D721Med (cell line): ENCODE data around the gene PCSK5.

ENCODE experiments used
- DNase-seq: peaks from one replicate; pipeline ENCODE4 v3.0.0; 2011; ENCODE audit warnings: low spot score; ENCODE audit not compliant: insufficient read length
- FAIRE-seq: peaks from 2 replicates; lab custom pipeline; 2011; peaks lifted over from hg19 to GRCh38; lab: Jason Lieb, UNC
- TF ChIP-seq, protein P1 (sequence below): IDR thresholded peaks from 2 replicates; pipeline ENCODE4 v1.5.1; 2012; ENCODE audit warnings: mild to moderate bottlenecking, control low read depth; ENCODE audit not compliant: insufficient read depth; ENCODE audit errors: missing control alignments

The PCSK5 gene

DNA sequence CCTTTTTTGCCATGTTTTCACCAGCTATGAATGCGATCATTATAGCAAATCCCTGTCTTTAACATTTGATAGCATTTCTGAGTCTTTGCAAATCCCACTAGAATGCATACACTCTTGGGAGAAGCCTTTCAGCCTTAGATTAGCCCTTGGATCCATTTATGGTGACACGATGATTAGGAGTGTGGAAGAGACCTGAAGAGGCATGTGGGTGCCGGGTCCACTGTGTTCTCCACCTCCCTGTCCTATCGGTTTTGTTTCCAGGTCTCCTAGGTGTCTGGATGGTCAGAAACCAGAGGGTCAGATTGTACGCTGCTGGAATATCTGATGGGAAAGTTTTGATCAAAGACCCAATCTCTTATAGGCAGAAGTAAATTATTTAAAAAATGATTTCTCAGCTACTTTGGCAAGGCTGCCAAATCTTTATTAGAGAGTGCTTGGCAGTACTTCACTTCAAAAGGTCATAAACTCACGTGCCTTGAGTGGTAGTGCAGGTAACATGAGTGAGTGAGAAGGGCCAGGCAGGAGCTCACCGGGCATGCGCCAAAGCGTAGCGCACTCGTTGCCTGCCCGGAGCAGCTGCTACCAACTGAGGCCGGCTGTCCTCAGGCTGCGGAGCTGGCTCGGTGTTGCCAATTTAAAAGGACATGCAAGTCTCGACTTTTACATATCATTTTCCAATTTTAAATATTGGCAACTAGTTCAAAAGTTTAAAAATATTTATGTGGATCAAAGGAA lies 51.3 kb downstream of the PCSK5 start:
- DNase-seq (no peak), FAIRE-seq (no peak)
- TF ChIP-seq, protein P1, sequence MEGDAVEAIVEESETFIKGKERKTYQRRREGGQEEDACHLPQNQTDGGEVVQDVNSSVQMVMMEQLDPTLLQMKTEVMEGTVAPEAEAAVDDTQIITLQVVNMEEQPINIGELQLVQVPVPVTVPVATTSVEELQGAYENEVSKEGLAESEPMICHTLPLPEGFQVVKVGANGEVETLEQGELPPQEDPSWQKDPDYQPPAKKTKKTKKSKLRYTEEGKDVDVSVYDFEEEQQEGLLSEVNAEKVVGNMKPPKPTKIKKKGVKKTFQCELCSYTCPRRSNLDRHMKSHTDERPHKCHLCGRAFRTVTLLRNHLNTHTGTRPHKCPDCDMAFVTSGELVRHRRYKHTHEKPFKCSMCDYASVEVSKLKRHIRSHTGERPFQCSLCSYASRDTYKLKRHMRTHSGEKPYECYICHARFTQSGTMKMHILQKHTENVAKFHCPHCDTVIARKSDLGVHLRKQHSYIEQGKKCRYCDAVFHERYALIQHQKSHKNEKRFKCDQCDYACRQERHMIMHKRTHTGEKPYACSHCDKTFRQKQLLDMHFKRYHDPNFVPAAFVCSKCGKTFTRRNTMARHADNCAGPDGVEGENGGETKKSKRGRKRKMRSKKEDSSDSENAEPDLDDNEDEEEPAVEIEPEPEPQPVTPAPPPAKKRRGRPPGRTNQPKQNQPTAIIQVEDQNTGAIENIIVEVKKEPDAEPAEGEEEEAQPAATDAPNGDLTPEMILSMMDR, result no peak

GRCh38 chr9:75946766-75947165 lies 56.3 kb downstream of the PCSK5 start:
- FAIRE-seq (no peak), DNase-seq (no peak)
- TF ChIP-seq, protein P1, result no peak

DNA sequence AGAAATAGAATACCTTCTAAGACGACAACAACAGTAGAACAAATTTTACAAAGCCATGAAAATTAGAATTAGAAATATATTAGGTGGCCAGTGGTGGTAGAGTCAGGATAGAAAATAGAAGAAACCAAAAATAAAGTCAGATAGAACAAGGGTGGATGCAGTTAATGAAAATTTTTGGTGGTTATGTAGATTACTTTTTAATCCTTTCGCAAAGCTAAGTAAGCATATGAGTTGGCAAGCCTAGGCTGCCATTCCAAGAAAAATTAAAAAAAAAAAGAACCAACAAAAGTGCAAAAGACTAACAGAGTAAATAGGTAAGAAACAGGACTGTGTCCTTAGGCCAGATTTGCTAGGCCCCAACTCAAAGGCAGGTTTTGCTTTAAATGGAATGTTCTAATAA lies 56.8 kb downstream of the PCSK5 start:
- FAIRE-seq, result no peak
- TF ChIP-seq, protein P1, result no peak

GRCh38 chr9:75950998-75951397 lies 60.5 kb downstream of the PCSK5 start:
- TF ChIP-seq, protein P1, result no peak
- DNase-seq (no peak), FAIRE-seq (no peak)

More for the DNA sequence above, 56.8 kb downstream of the PCSK5 start:
- DNase-seq, result no peak

DNA sequence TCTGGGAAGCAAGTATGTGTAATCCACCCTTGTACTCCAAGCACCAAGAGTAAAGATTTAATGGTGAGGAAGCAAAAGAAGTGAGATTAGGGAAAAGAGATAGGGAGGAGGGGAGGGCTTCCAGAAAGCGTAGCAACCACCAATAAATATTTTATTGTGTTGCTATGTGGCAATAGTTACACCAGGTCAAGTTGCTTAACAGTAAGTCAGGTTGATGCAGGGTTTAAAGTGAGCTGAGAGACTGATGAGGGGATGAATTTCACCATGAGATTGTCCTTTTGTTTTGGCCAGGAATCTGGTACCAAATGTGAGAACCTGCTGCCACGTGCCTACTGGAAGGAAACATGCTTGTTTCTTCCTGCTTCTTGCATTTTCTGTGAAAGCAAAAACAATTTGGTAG lies 62.7 kb downstream of the PCSK5 start:
- FAIRE-seq (no peak), DNase-seq (no peak)
- TF ChIP-seq, protein P1, result no peak

DNA sequence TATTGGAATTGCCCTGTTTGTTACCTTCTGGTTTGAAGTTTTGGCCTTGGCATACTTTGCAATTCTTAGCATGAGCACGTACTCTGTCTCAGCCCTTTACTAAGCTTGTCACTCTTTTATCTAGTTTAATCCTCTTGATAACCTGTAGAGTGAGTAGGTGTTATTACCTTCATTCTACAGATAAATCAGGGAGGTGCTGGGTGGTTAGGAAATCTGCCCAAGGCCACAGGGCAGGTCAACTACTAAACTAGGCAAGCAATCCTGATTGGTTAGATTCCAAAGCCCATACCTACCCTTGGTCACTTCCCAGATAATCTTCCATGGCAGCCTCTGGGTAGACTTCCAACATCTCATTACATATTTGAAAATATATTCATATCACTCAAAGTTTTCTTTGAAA lies 65.7 kb downstream of the PCSK5 start:
- DNase-seq, result no peak
- TF ChIP-seq, protein P1, result no peak
- no peak for FAIRE-seq

DNA sequence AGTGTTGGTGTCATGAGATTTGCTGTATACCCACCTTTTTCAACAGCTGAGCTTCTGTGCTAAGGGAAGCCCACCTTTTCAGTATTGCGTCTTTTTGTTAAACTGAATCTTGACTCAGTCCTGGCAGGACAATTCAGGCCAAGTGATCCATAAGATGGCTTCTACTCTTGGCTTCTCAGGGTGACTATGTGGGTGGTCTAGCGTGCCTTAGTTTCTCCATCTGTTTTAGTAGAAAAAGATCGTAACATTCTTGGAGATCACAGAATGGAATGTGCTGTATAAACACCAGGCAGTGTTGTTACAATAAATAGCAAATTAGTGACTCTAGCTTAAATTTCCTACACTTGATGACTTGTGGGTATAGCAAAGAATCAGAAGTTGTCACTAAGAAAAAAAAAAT lies 66.6 kb downstream of the PCSK5 start:
- DNase-seq (no peak), FAIRE-seq (no peak)
- TF ChIP-seq, protein P1, result no peak
